Keratinocyte (primary cell): ENCODE data around the gene SPIRE1. TPM values are rescaled to one million over a fixed set of nuclear protein-coding genes. Genes with fewer than 3 reads are reported as not detected.

Source experiments
- DNase-seq: peaks from one replicate; pipeline ENCODE4 v3.0.0-alpha.2; 2011; ENCODE audit warnings: low read depth, missing footprints, low spot score
- FAIRE-seq: peaks from 2 replicates; lab custom pipeline; 2011; peaks lifted over from hg19 to GRCh38; lab: Jason Lieb, UNC
- H2AFZ ChIP-seq: 2 replicates; pipeline ENCODE4 v1.6.0; 2012; ENCODE audit warnings: low read length, control low read depth, inconsistent platforms; ENCODE audit not compliant: control insufficient read depth
- H3K27ac ChIP-seq: 2 replicates; pipeline ENCODE4 v1.5.1; 2011; ENCODE audit warnings: low read length; ENCODE audit not compliant: control insufficient read depth, insufficient read depth
- H3K27me3 ChIP-seq: 3 replicates; pipeline ENCODE4 v1.6.0; 2011; ENCODE audit warnings: low read length; ENCODE audit not compliant: control insufficient read depth, insufficient read depth; ENCODE audit errors: extremely low read depth
- H3K36me3 ChIP-seq, 2 experiments: 2 replicates in 1 of 2; 3 replicates in 1 of 2; pipeline ENCODE4 v1.5.1; 2011; ENCODE audit warnings: low read length in 2 of 2, mild to moderate bottlenecking in 1 of 2; ENCODE audit not compliant: control insufficient read depth in 2 of 2, insufficient read depth in 2 of 2; ENCODE audit errors: extremely low read depth in 1 of 2
- H3K4me1 ChIP-seq: 3 replicates; pipeline ENCODE4 v1.5.1; 2011; ENCODE audit warnings: low read length; ENCODE audit not compliant: control insufficient read depth, insufficient read depth; ENCODE audit errors: extremely low read depth
- H3K4me2 ChIP-seq: 3 replicates; pipeline ENCODE4 v1.6.0; 2011; ENCODE audit warnings: low read depth, low read length; ENCODE audit not compliant: control insufficient read depth, insufficient read depth; ENCODE audit errors: extremely low read depth
- H3K4me3 ChIP-seq, 3 experiments: fragments of 200-600 bp in 1 of 3; sonication (generic) in 1 of 3; 2 replicates in 2 of 3; 3 replicates in 1 of 3; pipeline ENCODE4 v1.5.1; 2011 to 2016; ENCODE audit warnings: low read length in 3 of 3, mild to moderate bottlenecking in 3 of 3, control low read depth in 2 of 3, inconsistent platforms in 1 of 3, low read depth in 1 of 3, mixed read lengths in 1 of 3, mixed run types in 1 of 3, moderate library complexity in 1 of 3; ENCODE audit not compliant: control insufficient read depth in 2 of 3, insufficient read depth in 2 of 3; ENCODE audit errors: extremely low read depth in 1 of 3
- H3K79me2 ChIP-seq: 2 replicates; pipeline ENCODE4 v1.6.0; 2012; ENCODE audit warnings: low read length; ENCODE audit not compliant: control insufficient read depth, insufficient read depth
- H3K9ac ChIP-seq: 3 replicates; pipeline ENCODE4 v1.6.0; 2011; ENCODE audit warnings: low read length; ENCODE audit not compliant: control insufficient read depth, insufficient read depth; ENCODE audit errors: extremely low read depth
- H3K9me1 ChIP-seq: 3 replicates; pipeline ENCODE4 v1.6.0; 2011; ENCODE audit warnings: low read length; ENCODE audit not compliant: control insufficient read depth, insufficient read depth; ENCODE audit errors: extremely low read depth
- H3K9me3 ChIP-seq: 2 replicates; pipeline ENCODE4 v1.5.1; 2012; ENCODE audit warnings: low read depth, low read length; ENCODE audit not compliant: control insufficient read depth
- H4K20me1 ChIP-seq: 3 replicates; pipeline ENCODE4 v1.6.0; 2011; ENCODE audit warnings: low read length; ENCODE audit not compliant: control insufficient read depth, insufficient read depth; ENCODE audit errors: extremely low read depth
- CTCF ChIP-seq, 3 experiments: IDR thresholded peaks in 1 of 3; conservative IDR thresholded peaks in 1 of 3; optimal IDR thresholded peaks in 1 of 3; 2 replicates in 2 of 3; 3 replicates in 1 of 3; pipeline versions ENCODE3 to v1.5.1; 2011; ENCODE audit warnings: low read length in 3 of 3, mild to moderate bottlenecking in 3 of 3, moderate library complexity in 2 of 3, control low read depth in 1 of 3, inconsistent platforms in 1 of 3; ENCODE audit not compliant: insufficient read depth in 2 of 3; ENCODE audit errors: extremely low read depth in 1 of 3
- EZH2 ChIP-seq: IDR thresholded peaks from one replicate; pipeline ENCODE4 v1.6.1; 2012; ENCODE audit warnings: inconsistent platforms, mild to moderate bottlenecking, low read length, moderate library complexity
- dilution Hi-C: fragments of 300-500 bp; cut with MboI; formaldehyde crosslinking; loops from one replicate; pipeline ENCODE4 v1.7.0; 2020; ENCODE audit warnings: low sequenced_read_pairs; ENCODE audit not compliant: extremely low pct_ligation_motif_present
- polyA plus RNA-seq, 5 experiments: library from polyadenylated mRNA; depleted of rRNA in 3 of 5; stranded (reverse) in 3 of 5; stranded (forward) in 1 of 5; unstranded in 1 of 5; fragments of >200 nt; gene quantifications; 1 replicate in 1 of 5; 2 replicates in 3 of 5; 3 replicates in 1 of 5; pipeline versions ENCODE4 v1.2.1 to v1.2.3, GENCODE V29; 2011 to 2012; ENCODE audit warnings: missing spikeins in 2 of 5, low read depth in 1 of 5, low replicate concordance in 1 of 5

Gene SPIRE1
- polyA plus RNA-seq, 1 donor (not counting 4 experiments of a cell fraction or from before 2014, with no cell fraction given): 20.6 TPM

GRCh38 chr18:12689256-12689850 lies 31.4 kb upstream of the SPIRE1 start:
- no peaks in the 10 kb centered on the region for H3K27me3 ChIP-seq
- FAIRE-seq (no peak), DNase-seq (no peak)
- H4K20me1 ChIP-seq: no peaks in the 10 kb centered on the region
- H3K4me2 ChIP-seq: no peak overlapping the region
- peaks cover 7% of the 10 kb centered on the region for H3K4me1 ChIP-seq
- H3K79me2 ChIP-seq: no peaks in the 10 kb centered on the region
- no peaks in the 10 kb centered on the region for H3K9me3 ChIP-seq
- H2AFZ ChIP-seq: no peak overlapping the region
- H3K4me3 ChIP-seq: no peak overlapping the region
- dilution Hi-C loops: no loop called here
- H3K36me3 ChIP-seq: no peaks in the 10 kb centered on the region
- no peak overlapping the region for H3K27ac ChIP-seq
- H3K9ac ChIP-seq: no peak overlapping the region
- TF ChIP-seq EZH2 (no peak), CTCF (optimal IDR thresholded peaks at IDR 0.05 in 1 of 3, IDR thresholded peaks at IDR 0.05 in 1 of 3, conservative IDR thresholded peaks at IDR 0.05 in 1 of 3; ENCODE audit: extremely low read depth in 1 of 3, insufficient read depth in 2 of 3, low read length in 3 of 3) (no peak)
- H3K9me1 ChIP-seq: no peaks in the 10 kb centered on the region

- H3K9ac ChIP-seq: no peak overlapping the region
- no peaks in the 10 kb centered on the region for H3K9me1 ChIP-seq
- H3K27ac ChIP-seq: no peak overlapping the region
- H3K4me2 ChIP-seq: no peak overlapping the region
- H3K79me2 ChIP-seq: no peaks in the 10 kb centered on the region
- TF ChIP-seq EZH2 (no peak), CTCF (optimal IDR thresholded peaks at IDR 0.05 in 1 of 3, IDR thresholded peaks at IDR 0.05 in 1 of 3, conservative IDR thresholded peaks at IDR 0.05 in 1 of 3; ENCODE audit: extremely low read depth in 1 of 3, insufficient read depth in 2 of 3, low read length in 3 of 3) (peak in 1 of 3 experiments; percentile 38)
- no peak for FAIRE-seq
- no peak overlapping the region for H2AFZ ChIP-seq
- H3K4me1 ChIP-seq: no peaks in the 10 kb centered on the region
- peaks cover 0 to 2% of the 10 kb centered on the region in 2 experiments for H3K36me3 ChIP-seq
- no peaks in the 10 kb centered on the region for H4K20me1 ChIP-seq
- no peak overlapping the region for H3K4me3 ChIP-seq
- no peaks in the 10 kb centered on the region for H3K9me3 ChIP-seq
- dilution Hi-C loops: no loop called here
- no peaks in the 10 kb centered on the region for H3K27me3 ChIP-seq
- no peak for DNase-seq
These were observed 28.2 kb upstream of the SPIRE1 start for GRCh38 chr18:12686100-12686499.
